ENCODE results near the gene SLMAP.

- TF ChIP-seq POLR2A (IDR thresholded peaks at IDR 0.05; ENCODE audit: insufficient read depth in 1 of 2, low read depth in 2 of 2, low read length in 2 of 2): no peak
- TF ChIP-seq, protein P1, sequence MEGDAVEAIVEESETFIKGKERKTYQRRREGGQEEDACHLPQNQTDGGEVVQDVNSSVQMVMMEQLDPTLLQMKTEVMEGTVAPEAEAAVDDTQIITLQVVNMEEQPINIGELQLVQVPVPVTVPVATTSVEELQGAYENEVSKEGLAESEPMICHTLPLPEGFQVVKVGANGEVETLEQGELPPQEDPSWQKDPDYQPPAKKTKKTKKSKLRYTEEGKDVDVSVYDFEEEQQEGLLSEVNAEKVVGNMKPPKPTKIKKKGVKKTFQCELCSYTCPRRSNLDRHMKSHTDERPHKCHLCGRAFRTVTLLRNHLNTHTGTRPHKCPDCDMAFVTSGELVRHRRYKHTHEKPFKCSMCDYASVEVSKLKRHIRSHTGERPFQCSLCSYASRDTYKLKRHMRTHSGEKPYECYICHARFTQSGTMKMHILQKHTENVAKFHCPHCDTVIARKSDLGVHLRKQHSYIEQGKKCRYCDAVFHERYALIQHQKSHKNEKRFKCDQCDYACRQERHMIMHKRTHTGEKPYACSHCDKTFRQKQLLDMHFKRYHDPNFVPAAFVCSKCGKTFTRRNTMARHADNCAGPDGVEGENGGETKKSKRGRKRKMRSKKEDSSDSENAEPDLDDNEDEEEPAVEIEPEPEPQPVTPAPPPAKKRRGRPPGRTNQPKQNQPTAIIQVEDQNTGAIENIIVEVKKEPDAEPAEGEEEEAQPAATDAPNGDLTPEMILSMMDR (CRISPR knock-in tag; IDR thresholded peaks at IDR 0.05): no peak
- no peak for TF ChIP-seq ZNF678 (CRISPR knock-in tag; IDR thresholded peaks at IDR 0.05)
These were observed 58.9 kb downstream of the SLMAP start for GRCh38 chr3:57815036-57815435.
